Naive thymus-derived CD4-positive, alpha-beta T cell (primary cell): ENCODE results near the gene MTPN. TPM values are rescaled to one million over a fixed set of nuclear protein-coding genes. Genes with fewer than 3 reads are reported as not detected.

Source experiments
- ATAC-seq: fragments of 150-1000 bp; cut with Tn5 transposase; 2 replicates; pipeline ENCODE4 v1.10.0; 2021; ENCODE audit warnings: mild to moderate bottlenecking, moderate library complexity
- CTCF ChIA-PET: fragments of 350-600 bp; sonication (Branson Sonifier 250); formaldehyde crosslinking; loops from one replicate; lab custom pipeline; 2021; ENCODE audit warnings: antibody characterized with exemption; lab: Charles Lee
- POLR2A ChIA-PET: fragments of 350-600 bp; sonication (Branson Sonifier 250); formaldehyde crosslinking; loops from one replicate; lab custom pipeline; 2021; ENCODE audit warnings: antibody characterized with exemption, inconsistent platforms; lab: Charles Lee
- DNase-seq, 9 donors: peaks; one replicate each; pipeline versions ENCODE4 v3.0.0 to v3.0.0-alpha.2; 2020 to 2022; ENCODE audit warnings: mixed read lengths in 1 of 9
- H3K27ac ChIP-seq: one replicate; pipeline ENCODE4 v1.7.0; 2013; ENCODE audit warnings: mild to moderate bottlenecking, low read depth, low read length, moderate library complexity
- H3K27me3 ChIP-seq, 2 donors: one replicate each; pipeline ENCODE4 v1.7.0; 2013; ENCODE audit warnings: low read length in 2 of 2, mild to moderate bottlenecking in 2 of 2, moderate library complexity in 2 of 2; ENCODE audit not compliant: control insufficient read depth in 2 of 2, insufficient read depth in 2 of 2
- H3K36me3 ChIP-seq, 3 experiments: 1 replicate in 2 of 3; 2 replicates in 1 of 3; pipeline ENCODE4 v1.7.0; 2013; ENCODE audit warnings: low read length in 3 of 3, mild to moderate bottlenecking in 3 of 3, moderate library complexity in 1 of 3; ENCODE audit not compliant: insufficient read depth in 3 of 3, control insufficient read depth in 2 of 3
- H3K4me1 ChIP-seq, 2 donors: one replicate each; pipeline ENCODE4 v1.7.0; 2013; ENCODE audit warnings: low read length in 2 of 2, mild to moderate bottlenecking in 2 of 2, moderate library complexity in 1 of 2; ENCODE audit not compliant: control insufficient read depth in 2 of 2, insufficient read depth in 2 of 2
- H3K4me3 ChIP-seq: 2 replicates; pipeline ENCODE4 v1.7.0; 2013; ENCODE audit warnings: mild to moderate bottlenecking, low read length
- H3K9me3 ChIP-seq, 3 experiments: 1 replicate in 2 of 3; 2 replicates in 1 of 3; pipeline ENCODE4 v1.7.0; 2013; ENCODE audit warnings: low read length in 3 of 3; ENCODE audit not compliant: control insufficient read depth in 2 of 3
- H3K27ac Mint-ChIP-seq, 9 donors: one replicate each; pipeline ENCODE4 v1.8.0; 2020 to 2022; ENCODE audit warnings: mixed read lengths in 9 of 9, mild to moderate bottlenecking in 8 of 9, moderate library complexity in 5 of 9, inconsistent platforms in 2 of 9
- H3K27me3 Mint-ChIP-seq, 5 donors: one replicate each; pipeline ENCODE4 v1.8.0; 2021 to 2022; ENCODE audit warnings: mixed read lengths in 5 of 5, mild to moderate bottlenecking in 1 of 5
- H3K36me3 Mint-ChIP-seq, 5 donors: one replicate each; pipeline ENCODE4 v1.8.0; 2020 to 2022; ENCODE audit warnings: mixed read lengths in 5 of 5, mild to moderate bottlenecking in 3 of 5, inconsistent platforms in 1 of 5
- H3K4me1 Mint-ChIP-seq, 7 donors: one replicate each; pipeline ENCODE4 v1.8.0; 2020 to 2022; ENCODE audit warnings: mixed read lengths in 7 of 7, mild to moderate bottlenecking in 3 of 7, inconsistent platforms in 1 of 7
- H3K4me3 Mint-ChIP-seq, 10 donors: one replicate each; pipeline ENCODE4 v1.8.0; 2020 to 2022; ENCODE audit warnings: mild to moderate bottlenecking in 10 of 10, mixed read lengths in 10 of 10, moderate library complexity in 6 of 10, inconsistent platforms in 2 of 10
- H3K9me3 Mint-ChIP-seq, 11 donors: one replicate each; pipeline ENCODE4 v1.8.0; 2020 to 2022; ENCODE audit warnings: mixed read lengths in 11 of 11, mild to moderate bottlenecking in 4 of 11, inconsistent platforms in 1 of 11, moderate library complexity in 1 of 11
- intact Hi-C, 2 donors: fragments of 100-400 bp; cut with micrococcal nuclease; formaldehyde crosslinking; loops; one replicate each; pipeline ENCODE4 v1.15.1; 2023
- polyA plus RNA-seq, 2 donors: library from polyadenylated mRNA; unstranded; fragments of 300-500 nt; fragmentation: Illumina TruSeq; gene quantifications; one replicate each; pipeline ENCODE4 v1.2.3, GENCODE V29; 2021
- total RNA-seq, 6 experiments: library from RNA in 5 of 6; stranded (reverse) in 5 of 6; gene quantifications; 1 replicate in 5 of 6; 2 replicates in 1 of 6; pipeline ENCODE4 v1.2.3 and lab custom pipeline; 2021 to 2026

Gene MTPN
- total and polyA plus RNA-seq, 7 experiments from 2014 or later = 49.9 to 117 (median 80.7) TPM

DNA sequence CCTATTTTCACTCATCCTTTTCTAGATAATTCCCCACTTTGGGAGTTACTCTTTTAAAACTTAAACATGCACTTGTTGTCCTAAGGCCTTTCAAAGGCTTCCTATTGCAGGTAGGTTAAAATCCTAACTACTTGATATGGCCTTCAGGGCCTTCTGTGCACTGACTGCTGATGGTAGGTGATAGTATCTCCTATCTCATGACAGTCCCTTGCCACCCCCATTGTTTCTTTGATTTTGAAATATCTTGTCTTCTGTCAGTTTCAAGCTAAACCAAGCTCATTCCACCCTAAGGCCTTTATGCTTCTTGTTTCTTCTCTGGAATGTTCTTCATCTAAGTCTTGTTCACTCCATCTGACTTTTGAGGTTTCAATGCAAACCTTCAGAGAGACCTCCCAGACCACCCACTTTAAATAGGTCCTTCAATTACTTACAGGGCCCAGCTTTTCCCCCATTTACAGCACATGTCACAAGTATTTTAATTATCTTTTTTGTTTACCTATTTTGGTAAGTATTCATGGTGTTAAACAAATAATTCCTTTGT is 2.4 kb upstream of the MTPN start:
- DNase-seq = no peak
- no peak overlapping the region for H3K27ac ChIP-seq
- Mint-ChIP-seq H3K9me3 (peaks cover 0 to 4% (median 0%) of the 10 kb centered on the region in 11 donors), H3K27ac (peak overlapping the region in 5 of 9 donors; percentile 4 to 85 (median 73)), H3K4me3 (peak overlapping the region in 3 of 10 donors; percentile 36 to 86 (median 61)), H3K4me1 (peaks cover 35 to 68% (median 62%) of the 10 kb centered on the region in 7 donors), H3K36me3 (peaks cover 0 to 5% (median 2%) of the 10 kb centered on the region in 5 donors), H3K27me3 (peaks cover 0 to 2% (median 0%) of the 10 kb centered on the region in 5 donors)
- no peaks in the 10 kb centered on the region for H3K9me3 ChIP-seq
- peaks cover 38 to 45% of the 10 kb centered on the region in 2 donors for H3K4me1 ChIP-seq
- H3K27me3 ChIP-seq = no peaks in the 10 kb centered on the region
- no peak for ATAC-seq
- H3K4me3 ChIP-seq = no peak overlapping the region
- H3K36me3 ChIP-seq = peaks cover 0 to 5% (median 0%) of the 10 kb centered on the region in 3 experiments
- ChIA-PET CTCF (no interaction called here), POLR2A (no interaction called here)
- intact Hi-C loops = loop anchor here (1.0 to 10.0 kb wide), 8 partner anchors 15 to 1522 kb away; partner anchors contain the start of genes AGBL3 (in 2 of the 2), AKR1B1 (in 1 of the 2) and WDR91 (in 1 of the 2)

DNA sequence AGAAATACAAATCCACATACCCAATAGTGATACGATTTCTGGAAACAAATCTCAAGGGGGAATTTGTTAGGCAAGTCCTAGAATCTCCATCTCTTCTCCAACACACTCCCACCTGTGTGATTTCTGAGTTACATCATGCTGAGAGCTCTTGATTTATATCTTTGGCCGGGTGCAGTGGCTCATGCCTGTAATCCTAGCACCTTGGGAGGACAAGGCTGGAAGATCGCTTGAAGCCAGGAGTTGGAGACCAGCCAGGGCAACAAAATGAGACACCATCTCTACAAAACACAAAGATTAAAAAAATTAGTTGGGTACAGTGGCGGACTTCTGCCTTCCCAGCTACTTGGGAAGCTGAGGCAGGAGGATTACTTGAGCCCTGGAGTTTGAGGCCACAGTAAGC is 1.5 kb upstream of the MTPN start:
- peaks cover 0 to 4% (median 0%) of the 10 kb centered on the region in 11 donors for H3K9me3 Mint-ChIP-seq
- peaks cover 40 to 75% (median 69%) of the 10 kb centered on the region in 7 donors for H3K4me1 Mint-ChIP-seq
- intact Hi-C loops = loop anchor here (5.0 to 10.0 kb wide), 5 partner anchors 694 to 1521 kb away; partner anchors contain the start of genes AGBL3 (in 2 of the 2) and AKR1B1 (in 1 of the 2)
- peaks cover 38 to 46% of the 10 kb centered on the region in 2 donors for H3K4me1 ChIP-seq
- CTCF ChIA-PET = interaction anchor here (0.7 kb wide), 1 partner anchor 12 kb away, joined by 3 read pairs; no protein-coding TSS in a partner anchor
- peaks cover 0 to 2% (median 0%) of the 10 kb centered on the region in 5 donors for H3K27me3 Mint-ChIP-seq
- H3K4me3 Mint-ChIP-seq = peak overlapping the region in 3 of 10 donors; percentile 23 to 59 (median 29)
- peak overlapping the region in 2 of 9 donors; percentile 8 to 31 for H3K27ac Mint-ChIP-seq
- peaks cover 0 to 5% (median 4%) of the 10 kb centered on the region in 5 donors for H3K36me3 Mint-ChIP-seq
- H3K9me3 ChIP-seq = no peaks in the 10 kb centered on the region
- DNase-seq (no peak), ATAC-seq (no peak)
- POLR2A ChIA-PET = interaction anchor here (1.1 kb wide), 1 partner anchor 317 kb away, joined by 3 read pairs; the partner anchor contains the start of gene STMP1
- no peaks in the 10 kb centered on the region for H3K27me3 ChIP-seq
- peaks cover 0 to 5% (median 0%) of the 10 kb centered on the region in 3 experiments for H3K36me3 ChIP-seq
- no peak overlapping the region for H3K4me3 ChIP-seq
- no peak overlapping the region for H3K27ac ChIP-seq

GRCh38 chr7:135977742-135978066 is 545 bp upstream of the MTPN start:
- ChIA-PET POLR2A (interaction anchor here (0.7 to 1.1 kb wide), 3 partner anchors 316 to 1662 kb away, joined by 3 read pairs; partner anchors contain the start of gene STMP1), CTCF (interaction anchor here (1.2 kb wide), 1 partner anchor 319 kb away, joined by 3 read pairs; no protein-coding TSS in a partner anchor)
- Mint-ChIP-seq H3K4me3 (peak overlapping the region; percentile 90 to 99 (median 94)), H3K4me1 (peaks cover 46 to 81% (median 74%) of the 10 kb centered on the region in 7 donors), H3K27me3 (peaks cover 0 to 2% (median 0%) of the 10 kb centered on the region in 5 donors), H3K27ac (peak overlapping the region; percentile 88 to 97 (median 93)), H3K9me3 (peaks cover 0 to 4% (median 0%) of the 10 kb centered on the region in 11 donors), H3K36me3 (peaks cover 3 to 11% (median 7%) of the 10 kb centered on the region in 5 donors)
- Histone ChIP-seq H3K9me3 (no peaks in the 10 kb centered on the region), H3K4me1 (peaks cover 37 to 53% of the 10 kb centered on the region in 2 donors), H3K27me3 (no peaks in the 10 kb centered on the region), H3K36me3 (peaks cover 0 to 5% (median 0%) of the 10 kb centered on the region in 3 experiments), H3K27ac (peak overlapping the region; percentile 94), H3K4me3 (peak overlapping the region; percentile 89)
- DNase-seq (no peak), ATAC-seq (no peak)
- intact Hi-C loops = loop anchor here (1.0 to 10.0 kb wide), 18 partner anchors 17 to 1850 kb away; partner anchors contain the start of genes AGBL3 (in 2 of the 2), AKR1B1 (in 2 of the 2), CNOT4 (in 2 of the 2) and NUP205 (in 2 of the 2)

- Mint-ChIP-seq H3K4me1 (peaks cover 47 to 84% (median 73%) of the 10 kb centered on the region in 7 donors), H3K27ac (peak overlapping the region; percentile 88 to 97 (median 93)), H3K4me3 (peak overlapping the region; percentile 90 to 99 (median 94)), H3K9me3 (peaks cover 0 to 4% (median 0%) of the 10 kb centered on the region in 11 donors), H3K27me3 (peaks cover 0 to 2% (median 0%) of the 10 kb centered on the region in 5 donors), H3K36me3 (peaks cover 8 to 20% (median 12%) of the 10 kb centered on the region in 5 donors)
- Histone ChIP-seq H3K4me3 (peak overlapping the region; percentile 89), H3K27ac (peak overlapping the region; percentile 94), H3K27me3 (no peaks in the 10 kb centered on the region), H3K36me3 (peaks cover 0 to 5% (median 0%) of the 10 kb centered on the region in 3 experiments), H3K9me3 (no peaks in the 10 kb centered on the region), H3K4me1 (peaks cover 34 to 49% of the 10 kb centered on the region in 2 donors)
- ChIA-PET CTCF (no interaction called here), POLR2A (interaction anchor here (0.9 to 2.0 kb wide), 2 partner anchors 10 to 314 kb away, joined by 4 to 11 read pairs; partner anchors contain the start of gene STMP1)
- DNase-seq = peak in 7 of 9 donors; percentile 30 to 48 (median 31)
- intact Hi-C loops = loop anchor here (1.0 to 10.0 kb wide), 18 partner anchors 16 to 1849 kb away; partner anchors contain the start of genes AGBL3 (in 2 of the 2), AKR1B1 (in 2 of the 2), CNOT4 (in 2 of the 2) and NUP205 (in 2 of the 2)
- peak; percentile 9 for ATAC-seq
Measured at GRCh38 chr7:135976312-135977006, 700 bp downstream of the MTPN start.

DNA sequence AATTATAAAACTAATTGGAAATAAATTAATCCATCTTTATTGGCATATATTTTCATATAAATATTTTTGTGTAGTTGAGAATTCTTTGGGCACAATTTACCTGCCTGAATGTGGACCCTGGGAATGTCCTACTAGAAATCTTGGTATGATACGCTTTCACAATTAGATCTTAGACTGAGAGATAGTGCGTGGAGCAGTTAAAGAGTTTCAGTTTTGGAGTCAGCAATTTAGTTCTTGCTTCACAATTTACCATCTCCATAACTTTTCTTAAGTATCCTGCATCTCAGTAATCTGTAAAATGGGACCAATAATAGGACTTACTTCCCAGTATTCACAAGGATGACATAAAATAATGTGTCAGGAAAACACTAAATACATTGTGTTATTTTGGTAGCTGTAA is 2.0 kb downstream of the MTPN start:
- H3K9me3 Mint-ChIP-seq = peaks cover 0 to 4% (median 0%) of the 10 kb centered on the region in 11 donors
- H3K4me1 Mint-ChIP-seq = peaks cover 42 to 79% (median 70%) of the 10 kb centered on the region in 7 donors
- Histone ChIP-seq H3K27me3 (no peaks in the 10 kb centered on the region), H3K4me3 (peak overlapping the region; percentile 89), H3K27ac (peak overlapping the region; percentile 94), H3K4me1 (peaks cover 23 to 48% of the 10 kb centered on the region in 2 donors), H3K9me3 (no peaks in the 10 kb centered on the region), H3K36me3 (peaks cover 0 to 5% (median 0%) of the 10 kb centered on the region in 3 experiments)
- no peak for DNase-seq
- H3K27ac Mint-ChIP-seq = no peak overlapping the region
- H3K4me3 Mint-ChIP-seq = peak overlapping the region; percentile 59 to 99 (median 92)
- peaks cover 0 to 2% (median 0%) of the 10 kb centered on the region in 5 donors for H3K27me3 Mint-ChIP-seq
- intact Hi-C loops = loop anchor here (5.0 to 10.0 kb wide), 5 partner anchors 690 to 1518 kb away; partner anchors contain the start of genes AGBL3 (in 2 of the 2) and AKR1B1 (in 1 of the 2)
- ATAC-seq = no peak
- peaks cover 8 to 23% (median 14%) of the 10 kb centered on the region in 5 donors for H3K36me3 Mint-ChIP-seq
- CTCF ChIA-PET = no interaction called here
- POLR2A ChIA-PET = interaction anchor here (0.5 to 2.0 kb wide), 4 partner anchors 9 to 511 kb away, joined by 3 to 11 read pairs (median 4); partner anchors contain the start of gene STMP1
